NCI-H2227 (cell line): Measurements from ENCODE around the gene ANAPC1.
"Not testable (repeated sequence)": the region's sequence is repeated elsewhere in the genome, so short reads cannot be mapped to it uniquely, and the experiment has no call there.

Experiments
- DNase-seq: peaks from one replicate; lab custom pipeline; 2025; ENCODE audit not compliant: unreplicated experiment; lab: John Stamatoyannopoulos, UW

ANAPC1 gene

DNA sequence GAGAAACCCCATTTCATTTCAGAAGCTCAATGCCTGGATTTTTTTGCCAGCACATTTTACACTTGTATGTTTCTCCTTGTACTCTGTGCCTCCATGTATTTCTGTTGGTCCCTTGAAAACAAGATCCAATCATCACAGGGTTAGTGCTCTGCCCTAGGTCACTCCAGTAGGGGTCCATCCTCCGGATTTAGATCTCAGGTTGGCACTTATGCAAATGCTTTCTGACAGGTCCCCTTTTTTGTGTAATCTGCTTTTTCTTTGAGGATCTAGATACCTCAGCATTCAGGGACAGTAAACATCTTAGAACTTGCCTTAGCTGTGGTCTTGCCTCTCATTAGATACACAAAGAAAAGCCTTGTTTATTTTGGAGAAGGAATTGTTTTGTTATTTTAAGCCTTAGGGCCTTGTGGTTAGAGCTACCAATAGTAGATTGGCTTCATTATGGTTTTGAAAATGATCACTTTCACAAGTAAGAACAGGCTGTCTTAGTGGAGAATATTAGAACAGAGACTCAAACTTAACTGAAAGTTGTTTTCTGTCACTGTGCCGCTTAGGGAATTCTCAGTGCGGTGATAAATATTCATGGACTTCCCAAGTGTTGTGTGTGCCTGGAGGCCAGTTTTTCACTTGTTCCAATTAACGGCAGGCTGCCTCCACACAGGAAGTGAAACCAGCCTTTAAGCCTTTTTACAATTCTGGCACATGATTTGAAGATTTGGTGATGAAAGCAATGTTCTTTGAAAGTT, 22.2 kb upstream of the ANAPC1 start:
- no peak for DNase-seq

- DNase-seq = not testable (repeated sequence)
These were observed 21.5 kb upstream of the ANAPC1 start for GRCh38 chr2:111905475-111905869.

DNA sequence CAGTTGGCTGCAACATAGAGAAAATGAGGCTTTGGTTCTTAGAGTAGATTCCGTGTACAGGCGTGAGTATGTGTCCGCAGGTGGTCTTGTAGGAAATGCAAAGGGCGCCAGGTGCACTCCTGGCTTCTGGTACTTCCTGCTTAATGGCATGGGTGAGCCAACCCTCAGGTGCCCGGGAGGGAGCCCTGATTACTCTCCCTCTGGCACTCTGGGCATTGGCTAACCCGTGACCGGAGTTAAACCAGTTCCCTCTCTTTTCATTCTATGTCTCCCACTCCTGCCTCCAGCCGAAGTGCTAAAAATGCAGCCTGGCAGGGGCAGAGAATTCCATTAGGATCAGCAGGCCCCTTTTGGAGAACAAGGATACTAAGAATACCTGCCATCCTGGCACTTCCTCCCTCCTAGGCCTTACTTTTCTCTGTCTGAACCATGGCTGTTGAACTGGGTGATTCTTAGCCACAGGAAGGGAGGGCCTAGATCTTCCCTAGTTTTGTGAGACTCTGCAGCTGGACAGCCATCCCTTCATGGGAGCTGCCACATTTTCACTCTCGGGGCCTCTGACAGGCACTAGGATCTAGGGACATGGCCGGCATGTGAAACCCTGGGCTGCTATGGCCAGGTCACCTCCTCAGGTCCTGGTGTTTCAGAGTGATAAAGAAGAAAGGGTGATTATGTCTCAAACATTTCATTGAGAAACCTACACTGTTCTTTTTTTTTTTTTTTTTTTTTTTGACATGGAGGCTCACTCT, 20.9 kb upstream of the ANAPC1 start:
- DNase-seq = no peak

- DNase-seq = no peak
These were observed 20.0 kb upstream of the ANAPC1 start for GRCh38 chr2:111903930-111904439.

GRCh38 chr2:111903516-111903915, 19.5 kb upstream of the ANAPC1 start:
- no peak for DNase-seq

- peak; percentile 54 for DNase-seq
These were observed 16.9 kb upstream of the ANAPC1 start for GRCh38 chr2:111900859-111901258.

GRCh38 chr2:111898703-111899514, 14.9 kb upstream of the ANAPC1 start:
- no peak for DNase-seq

DNA sequence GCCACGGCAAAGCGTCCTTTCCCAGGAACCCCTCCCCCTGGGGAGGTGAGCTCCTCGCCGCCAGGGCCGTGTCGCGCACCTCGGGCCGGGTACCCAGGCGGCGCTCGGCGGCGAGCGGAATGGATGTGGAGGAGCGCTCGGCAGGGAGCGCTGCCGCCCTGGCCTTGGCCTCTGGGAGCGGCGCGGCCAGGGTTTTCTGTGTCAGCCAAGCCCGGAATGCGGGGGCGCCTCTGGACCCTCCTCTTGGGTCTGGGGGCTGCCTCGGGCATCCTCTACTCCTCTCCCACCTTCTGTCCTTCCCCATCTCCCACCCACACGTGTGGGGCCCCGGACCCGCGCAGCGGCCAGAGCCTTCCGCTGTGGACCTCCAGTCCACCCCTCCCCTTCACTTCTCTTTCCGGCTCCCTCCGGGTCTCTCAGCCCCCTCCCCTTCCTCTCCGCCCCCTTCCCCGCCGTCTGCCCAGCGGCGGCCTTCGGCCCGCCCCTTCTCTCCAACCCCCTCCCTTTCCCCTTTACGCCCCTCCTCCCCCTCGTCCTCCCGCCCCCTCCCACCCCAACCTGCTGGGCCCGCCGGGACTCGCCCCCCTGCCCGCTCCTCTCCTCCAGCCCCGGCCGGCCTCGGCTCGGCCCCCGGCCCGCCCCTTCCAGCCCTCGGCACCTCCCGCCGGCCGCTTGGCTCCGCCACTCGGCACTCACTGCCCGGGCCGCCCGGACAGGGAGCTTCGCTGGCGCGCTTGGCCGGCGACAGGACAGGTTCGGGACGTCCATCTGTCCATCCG, 14.1 kb upstream of the ANAPC1 start, which contains the start of gene MERTK:
Gene MERTK (plus strand): TSS at position 684 of the 779 bp plus-strand sequence. CDS start 129 bp downstream, outside the sequence.
- peak; percentile 89 for DNase-seq

DNA sequence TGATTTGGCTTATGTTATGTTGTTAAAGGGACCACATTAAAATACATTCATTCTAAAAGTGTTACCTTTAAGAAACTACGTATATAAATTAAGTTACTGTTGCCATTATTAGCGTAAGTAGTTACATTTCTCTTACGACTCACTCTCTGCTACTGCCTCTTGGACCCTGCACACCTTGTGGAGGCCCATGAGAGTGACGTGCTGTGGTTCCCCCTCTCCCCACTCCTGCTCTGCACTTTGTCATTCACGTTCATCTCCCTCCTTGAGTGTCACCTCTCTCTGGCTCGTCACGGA, 13.6 kb upstream of the ANAPC1 start:
- DNase-seq = no peak

DNA sequence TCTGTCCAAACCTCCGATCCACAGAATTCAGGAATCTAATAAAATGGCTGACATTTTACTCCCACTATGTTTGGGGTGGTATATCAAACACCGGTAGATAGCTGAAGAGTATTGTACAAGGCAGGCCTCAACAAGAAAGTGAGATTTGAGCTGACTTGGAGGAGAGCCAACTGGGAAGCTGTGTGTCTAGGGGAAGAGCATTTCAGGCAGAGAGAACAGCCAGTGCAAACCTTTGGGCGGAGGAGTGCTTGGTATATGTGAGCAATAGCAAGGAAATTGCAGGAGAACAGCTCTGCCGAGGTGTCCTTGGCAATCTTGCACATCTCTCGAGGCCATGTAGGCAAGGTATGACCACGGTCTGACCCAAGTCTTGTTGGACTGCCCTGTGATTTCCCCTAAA, 12.6 kb upstream of the ANAPC1 start:
- no peak for DNase-seq

DNA sequence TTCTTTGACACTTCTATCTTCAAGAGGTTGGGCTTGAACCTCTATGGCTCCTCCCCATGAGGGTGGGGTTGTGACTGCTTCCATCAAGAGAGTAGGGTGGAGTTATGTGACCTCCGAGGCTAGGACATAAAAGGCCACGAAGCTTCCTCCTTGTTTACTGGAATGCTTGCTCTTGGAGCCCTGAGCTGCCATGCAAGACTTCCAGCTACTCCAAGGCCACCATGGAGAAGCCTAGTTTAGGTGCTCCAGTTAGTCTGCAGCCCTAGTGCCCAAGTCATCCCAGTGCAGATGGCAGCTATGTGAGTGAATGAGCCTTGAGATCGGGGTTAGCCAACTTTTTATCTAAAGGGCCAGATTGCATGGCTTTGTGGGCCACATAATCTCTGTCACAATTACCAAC, 12.0 kb upstream of the ANAPC1 start:
- DNase-seq = no peak

- DNase-seq = no peak
These were observed 585 bp upstream of the ANAPC1 start for GRCh38 chr2:111884592-111884964.

- DNase-seq = not testable (repeated sequence)
These were observed 11.2 kb downstream of the ANAPC1 start for GRCh38 chr2:111872806-111873205.

DNA sequence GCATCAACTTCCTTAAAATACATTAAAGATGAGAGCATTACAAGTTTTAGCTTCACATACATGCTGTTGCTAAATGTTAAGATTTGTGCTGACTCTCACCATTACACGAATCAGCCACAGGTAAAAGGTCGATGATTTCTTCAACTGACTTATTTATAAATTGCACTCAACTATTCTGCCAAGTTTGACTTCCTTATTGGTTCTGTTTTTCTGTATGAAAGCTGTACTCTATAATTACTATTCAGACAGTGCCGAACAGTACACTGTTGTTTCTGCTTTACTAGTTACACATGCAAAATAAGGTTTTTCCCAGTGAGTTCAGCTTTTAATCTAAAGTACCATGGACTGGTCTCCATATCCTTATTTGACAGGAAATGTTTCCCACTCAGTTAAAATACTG, 18.9 kb downstream of the ANAPC1 start:
- DNase-seq = not testable (repeated sequence)

DNA sequence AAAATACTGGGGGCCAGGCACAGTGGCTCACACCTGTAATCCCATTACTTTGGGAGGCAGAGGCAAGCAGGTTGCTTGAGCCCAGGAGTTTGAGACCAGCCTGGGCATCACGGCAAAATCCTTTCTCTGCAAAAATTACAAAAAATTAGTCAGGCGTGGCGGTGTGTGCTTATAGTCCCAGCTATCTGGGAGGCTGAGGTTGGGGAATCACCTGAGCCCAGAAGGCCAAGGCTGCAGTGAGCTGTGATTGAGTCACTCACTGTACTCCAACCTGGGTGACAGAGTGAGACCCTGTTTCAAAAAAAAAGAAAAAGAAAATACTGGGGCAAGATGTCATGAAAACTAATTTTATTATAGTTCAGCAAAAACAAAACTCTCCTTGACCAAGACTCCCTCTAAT, 24.0 kb downstream of the ANAPC1 start:
- DNase-seq = not testable (repeated sequence)

GRCh38 chr2:111852544-111852943, 31.4 kb downstream of the ANAPC1 start:
- not testable (repeated sequence) for DNase-seq

DNA sequence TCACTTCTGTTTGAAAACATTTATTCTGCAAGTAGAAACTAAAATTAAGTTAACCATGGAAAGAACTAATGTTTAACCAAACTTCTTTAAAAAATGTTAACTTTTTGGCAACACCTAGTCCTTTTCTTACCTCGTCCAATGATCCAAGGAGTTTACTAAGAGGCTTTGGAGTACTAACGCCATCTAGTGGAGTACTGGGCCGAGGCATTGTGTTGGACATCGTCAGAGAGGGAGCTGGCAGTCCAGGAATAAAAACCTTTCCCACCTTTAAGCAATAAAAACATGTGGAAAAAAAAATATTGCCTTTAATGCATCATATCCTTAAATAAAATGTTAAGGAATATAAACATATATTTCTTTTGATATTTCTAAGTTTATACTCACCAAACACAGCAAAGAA, 33.3 kb downstream of the ANAPC1 start:
- peak; percentile 49 for DNase-seq

GRCh38 chr2:111839625-111840282, 44.2 kb downstream of the ANAPC1 start:
- DNase-seq = peak; percentile 41

GRCh38 chr2:111838992-111839391, 45.0 kb downstream of the ANAPC1 start:
- DNase-seq = not testable (repeated sequence)

GRCh38 chr2:111834221-111834620, 49.8 kb downstream of the ANAPC1 start:
- DNase-seq = not testable (repeated sequence)
